HEK293T (cell line): ENCODE measurements around the gene ARHGAP6.

Experiments used
- CTBP1 ChIP-seq: fragments of 450-650 bp; IDR thresholded peaks from 2 replicates; pipeline ENCODE4 v1.6.1; 2016; ENCODE audit warnings: borderline replicate concordance
- ELF4 ChIP-seq: fragments of 450-650 bp; IDR thresholded peaks from 2 replicates; pipeline ENCODE4 v1.6.1; 2017; ENCODE audit warnings: antibody characterized with exemption
- FOXK2 ChIP-seq: fragments of 450-650 bp; IDR thresholded peaks from 2 replicates; pipeline ENCODE4 v1.6.1; 2016; ENCODE audit warnings: mild to moderate bottlenecking
- HDGF ChIP-seq: fragments of 450-650 bp; IDR thresholded peaks from 2 replicates; pipeline ENCODE4 v1.6.1; 2017; ENCODE audit warnings: antibody characterized with exemption, borderline replicate concordance
- SP1 ChIP-seq: fragments of 450-650 bp; IDR thresholded peaks from 2 replicates; pipeline ENCODE4 v1.6.1; 2017
- TARDBP ChIP-seq: fragments of 450-650 bp; IDR thresholded peaks from 2 replicates; pipeline ENCODE4 v1.6.1; 2016
- ZNF384 ChIP-seq: fragments of 450-650 bp; IDR thresholded peaks from 2 replicates; pipeline ENCODE4 v1.6.1; 2016
- TF ChIP-seq, protein P1 (sequence below): fragments of 450-650 bp; IDR thresholded peaks from 2 replicates; pipeline ENCODE4 v1.6.1; 2016

DNA sequence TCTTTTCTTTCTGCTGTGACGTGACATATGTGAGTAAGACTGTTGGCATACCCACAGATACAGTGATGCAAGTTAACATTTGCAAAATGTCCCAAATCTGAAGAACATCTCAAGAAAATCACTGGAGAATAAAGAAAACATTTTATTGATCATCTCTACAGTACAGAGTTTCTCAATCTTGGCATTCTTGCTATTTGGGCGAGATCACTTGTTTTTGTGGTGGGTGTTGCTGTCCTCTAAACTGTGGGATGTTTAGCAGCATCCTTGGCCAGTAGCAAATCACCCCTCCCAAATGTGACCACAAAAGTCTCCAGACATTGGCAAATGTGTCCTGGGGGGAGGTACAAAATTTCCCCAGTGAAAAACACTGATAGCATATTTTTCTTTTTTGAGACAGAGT, 343.7 kb downstream of the ARHGAP6 start:
- TF ChIP-seq SP1: no peak
- TF ChIP-seq ELF4: no peak
- no peak for TF ChIP-seq FOXK2
- no peak for TF ChIP-seq CTBP1
- TF ChIP-seq ZNF384: no peak
- TF ChIP-seq HDGF: no peak
- TF ChIP-seq TARDBP: no peak
- TF ChIP-seq, protein P1, sequence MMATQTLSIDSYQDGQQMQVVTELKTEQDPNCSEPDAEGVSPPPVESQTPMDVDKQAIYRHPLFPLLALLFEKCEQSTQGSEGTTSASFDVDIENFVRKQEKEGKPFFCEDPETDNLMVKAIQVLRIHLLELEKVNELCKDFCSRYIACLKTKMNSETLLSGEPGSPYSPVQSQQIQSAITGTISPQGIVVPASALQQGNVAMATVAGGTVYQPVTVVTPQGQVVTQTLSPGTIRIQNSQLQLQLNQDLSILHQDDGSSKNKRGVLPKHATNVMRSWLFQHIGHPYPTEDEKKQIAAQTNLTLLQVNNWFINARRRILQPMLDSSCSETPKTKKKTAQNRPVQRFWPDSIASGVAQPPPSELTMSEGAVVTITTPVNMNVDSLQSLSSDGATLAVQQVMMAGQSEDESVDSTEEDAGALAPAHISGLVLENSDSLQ: no peak
